Immature natural killer cell (primary cell): ENCODE data around the gene GNMT. TPM values are rescaled to one million over a fixed set of nuclear protein-coding genes. Genes with fewer than 3 reads are reported as not detected.
"Not testable (repeated sequence)": the region's sequence is repeated elsewhere in the genome, so short reads cannot be mapped to it uniquely, and the experiment has no call there.

Source experiments
- DNase-seq, 3 donors: peaks; one replicate each; pipeline ENCODE4 v3.0.0; 2022; ENCODE audit warnings: mixed read lengths in 1 of 3
- H3K27ac Mint-ChIP-seq, 6 donors: one replicate each; pipeline ENCODE4 v1.8.0; 2020; ENCODE audit warnings: mixed read lengths in 6 of 6, mild to moderate bottlenecking in 5 of 6, inconsistent platforms in 4 of 6, moderate library complexity in 3 of 6
- H3K27me3 Mint-ChIP-seq, 3 donors: one replicate each; pipeline ENCODE4 v1.8.0; 2020 to 2021; ENCODE audit warnings: low read depth in 3 of 3, mild to moderate bottlenecking in 3 of 3, mixed read lengths in 3 of 3, moderate library complexity in 3 of 3, inconsistent platforms in 1 of 3
- H3K36me3 Mint-ChIP-seq, 3 donors: one replicate each; pipeline ENCODE4 v1.8.0; 2020; ENCODE audit warnings: mixed read lengths in 3 of 3, inconsistent platforms in 2 of 3, mild to moderate bottlenecking in 2 of 3
- H3K4me1 Mint-ChIP-seq, 2 donors: one replicate each; pipeline ENCODE4 v1.8.0; 2020; ENCODE audit warnings: inconsistent platforms in 2 of 2, mild to moderate bottlenecking in 2 of 2, mixed read lengths in 2 of 2, moderate library complexity in 1 of 2
- H3K4me3 Mint-ChIP-seq, 5 donors: one replicate each; pipeline ENCODE4 v1.8.0; 2020; ENCODE audit warnings: mild to moderate bottlenecking in 5 of 5, mixed read lengths in 5 of 5, inconsistent platforms in 3 of 5, moderate library complexity in 3 of 5
- H3K9me3 Mint-ChIP-seq, 6 donors: one replicate each; pipeline ENCODE4 v1.8.0; 2020; ENCODE audit warnings: mild to moderate bottlenecking in 6 of 6, mixed read lengths in 6 of 6, inconsistent platforms in 4 of 6, moderate library complexity in 3 of 6
- polyA plus RNA-seq, 3 donors: library from polyadenylated mRNA; unstranded; fragments of 300-500 nt; fragmentation: Illumina TruSeq; gene quantifications; one replicate each; pipeline ENCODE4 v1.2.3, GENCODE V29; 2021

The GNMT gene
- polyA plus RNA-seq, 3 donors from 2014 or later, result 0.55 TPM; not detected in 2

DNA sequence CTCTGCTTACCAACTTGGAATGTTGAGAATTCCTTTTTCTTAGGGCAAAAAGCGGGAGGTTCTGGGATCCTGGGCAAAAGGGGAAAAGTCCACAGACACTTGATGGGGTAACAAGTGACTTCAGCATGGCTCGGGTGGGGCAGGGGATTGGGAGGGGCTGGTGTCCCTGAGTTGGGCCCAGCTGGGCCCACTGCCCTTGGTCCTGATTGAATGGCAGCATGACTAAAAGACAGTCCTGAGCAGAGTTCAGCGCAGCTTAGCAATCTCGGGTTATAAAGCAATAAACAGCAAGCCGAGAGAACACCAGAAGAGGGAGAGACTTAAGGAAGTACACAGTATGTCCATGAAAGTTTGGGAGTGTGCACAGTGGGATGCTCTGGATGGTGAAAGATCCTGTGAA is 29.4 kb downstream of the GNMT start:
- Mint-ChIP-seq H3K4me3 (no peak overlapping the region), H3K36me3 (peaks cover 4 to 16% (median 4%) of the 10 kb centered on the region in 3 donors), H3K9me3 (no peaks in the 10 kb centered on the region), H3K4me1 (peaks cover 26 to 54% of the 10 kb centered on the region in 2 donors), H3K27ac (no peak overlapping the region), H3K27me3 (no peaks in the 10 kb centered on the region)
- no peak for DNase-seq

DNA sequence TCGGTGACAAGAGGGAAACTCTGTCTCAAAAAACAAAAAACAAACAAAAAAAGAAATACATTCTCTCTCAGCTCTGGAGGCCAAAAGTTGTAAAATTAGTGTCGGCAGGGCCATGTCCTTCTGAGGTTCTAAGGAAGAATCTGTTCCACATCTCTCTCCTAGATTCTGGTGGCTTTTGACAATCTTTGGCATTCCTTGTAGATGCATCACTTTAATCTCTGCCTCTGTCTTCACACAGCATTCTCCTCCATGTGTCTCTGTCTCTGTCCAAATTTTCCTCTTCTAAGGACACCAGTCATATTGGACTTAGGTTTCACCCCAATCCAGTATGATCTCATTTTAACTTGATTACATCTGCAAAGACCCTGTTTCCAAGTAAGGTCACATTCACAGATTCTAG is 32.9 kb downstream of the GNMT start:
- Mint-ChIP-seq H3K9me3 (no peaks in the 10 kb centered on the region), H3K4me1 (peaks cover 5 to 23% of the 10 kb centered on the region in 2 donors), H3K4me3 (no peak overlapping the region), H3K27ac (peak overlapping the region in 1 of 6 donors; percentile 25), H3K36me3 (peaks cover 4 to 10% (median 4%) of the 10 kb centered on the region in 3 donors), H3K27me3 (peaks cover 0 to 1% (median 0%) of the 10 kb centered on the region in 3 donors)
- no peak for DNase-seq

DNA sequence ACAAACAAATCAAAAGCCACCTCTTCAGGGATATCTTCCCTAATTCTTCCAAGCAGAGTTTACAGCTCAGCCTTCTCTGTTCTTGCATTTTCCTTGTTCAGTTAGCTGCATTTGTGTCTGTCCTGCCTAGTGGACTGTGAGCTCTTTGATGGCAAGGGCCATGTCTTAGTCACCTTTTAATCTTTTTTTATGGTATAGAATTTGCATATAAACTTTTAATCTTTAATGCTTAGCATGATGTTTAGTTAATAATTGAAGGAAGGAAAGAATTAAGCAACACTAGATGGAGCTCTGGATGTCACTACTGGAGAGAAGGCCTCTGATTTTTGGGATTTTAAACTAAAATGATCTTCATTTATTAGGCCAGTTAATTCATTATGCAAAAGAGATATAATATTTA is 36.0 kb downstream of the GNMT start:
- no peaks in the 10 kb centered on the region for H3K9me3 Mint-ChIP-seq
- H3K4me3 Mint-ChIP-seq, result no peak overlapping the region
- DNase-seq, result no peak
- peak overlapping the region in 4 of 6 donors; percentile 6 to 75 (median 47) for H3K27ac Mint-ChIP-seq
- H3K4me1 Mint-ChIP-seq, result peaks cover 4 to 10% of the 10 kb centered on the region in 2 donors
- peaks cover 0 to 7% (median 4%) of the 10 kb centered on the region in 3 donors for H3K36me3 Mint-ChIP-seq
- peaks cover 0 to 1% (median 0%) of the 10 kb centered on the region in 3 donors for H3K27me3 Mint-ChIP-seq

DNA sequence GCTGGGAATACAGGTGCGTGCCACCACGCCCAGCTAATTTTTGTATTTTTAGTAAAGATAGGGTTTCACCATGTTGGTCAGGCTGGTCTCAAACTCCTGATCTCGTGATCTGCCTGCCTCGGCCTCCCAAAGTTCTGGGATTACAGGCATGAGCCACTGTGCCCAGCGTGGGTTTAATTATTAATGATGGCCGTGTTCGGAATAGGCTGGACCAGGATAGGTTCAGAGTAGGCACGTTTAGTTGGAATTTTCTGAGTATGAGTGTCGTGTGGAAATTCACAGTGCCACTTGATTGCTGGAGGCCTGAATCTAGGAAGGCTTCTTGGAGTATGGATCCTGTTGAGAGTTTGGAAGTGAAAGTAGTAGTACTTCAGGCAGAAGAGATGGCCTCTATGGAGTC is 37.7 kb downstream of the GNMT start:
- not testable (repeated sequence) for H3K27ac Mint-ChIP-seq, H3K27me3 Mint-ChIP-seq, DNase-seq, H3K4me3 Mint-ChIP-seq, H3K36me3 Mint-ChIP-seq, H3K9me3 Mint-ChIP-seq
- peaks cover 4 to 10% of the 10 kb centered on the region in 2 donors for H3K4me1 Mint-ChIP-seq

DNA sequence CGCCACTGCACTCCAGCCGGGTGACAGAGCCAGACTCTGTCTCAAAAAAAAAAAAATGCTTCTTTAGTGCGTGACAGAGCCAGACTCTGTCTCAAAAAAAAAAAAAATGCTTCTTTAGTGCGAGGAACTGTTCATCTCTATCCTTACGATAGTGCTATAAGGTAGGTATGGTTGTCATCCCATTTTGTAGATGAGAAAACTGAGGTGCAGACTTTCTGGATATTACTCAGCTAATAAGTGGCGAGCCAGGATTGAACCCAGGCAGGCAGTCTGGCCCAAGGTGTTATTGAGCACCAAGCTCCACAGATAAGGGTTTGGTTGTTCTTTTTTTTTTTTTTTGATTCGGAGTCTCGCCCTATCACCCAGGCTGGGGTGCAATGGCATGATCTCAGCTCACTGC is 41.3 kb downstream of the GNMT start:
- Mint-ChIP-seq H3K9me3 (no peaks in the 10 kb centered on the region), H3K4me1 (peaks cover 0 to 2% of the 10 kb centered on the region in 2 donors), H3K4me3 (no peak overlapping the region), H3K27me3 (no peaks in the 10 kb centered on the region), H3K27ac (no peak overlapping the region), H3K36me3 (peaks cover 0 to 8% (median 5%) of the 10 kb centered on the region in 3 donors)
- no peak for DNase-seq

DNA sequence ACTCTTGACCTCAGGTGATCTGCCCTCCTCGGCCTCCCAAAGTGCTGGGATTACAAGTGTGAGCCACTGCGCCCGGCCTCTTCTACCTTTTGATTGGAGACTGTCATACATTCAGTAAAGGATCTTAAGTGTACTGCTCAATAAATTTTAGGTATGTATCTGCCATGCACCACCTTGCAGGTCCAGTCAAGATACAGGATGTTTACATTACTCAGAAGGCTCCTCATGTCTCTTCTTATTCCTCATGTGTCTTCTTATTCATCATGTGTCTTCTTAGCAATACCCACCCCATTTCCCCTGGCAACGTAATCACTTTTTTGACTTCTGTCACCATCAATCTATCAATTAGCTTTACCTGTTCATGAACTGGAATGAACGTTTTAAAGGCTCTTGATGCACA is 45.3 kb downstream of the GNMT start:
- Mint-ChIP-seq H3K4me1 (peaks cover 0 to 2% of the 10 kb centered on the region in 2 donors), H3K27me3 (peaks cover 0 to 1% (median 0%) of the 10 kb centered on the region in 3 donors), H3K9me3 (no peaks in the 10 kb centered on the region), H3K36me3 (peaks cover 5 to 24% (median 8%) of the 10 kb centered on the region in 3 donors), H3K4me3 (no peak overlapping the region), H3K27ac (no peak overlapping the region)
- DNase-seq, result no peak

DNA sequence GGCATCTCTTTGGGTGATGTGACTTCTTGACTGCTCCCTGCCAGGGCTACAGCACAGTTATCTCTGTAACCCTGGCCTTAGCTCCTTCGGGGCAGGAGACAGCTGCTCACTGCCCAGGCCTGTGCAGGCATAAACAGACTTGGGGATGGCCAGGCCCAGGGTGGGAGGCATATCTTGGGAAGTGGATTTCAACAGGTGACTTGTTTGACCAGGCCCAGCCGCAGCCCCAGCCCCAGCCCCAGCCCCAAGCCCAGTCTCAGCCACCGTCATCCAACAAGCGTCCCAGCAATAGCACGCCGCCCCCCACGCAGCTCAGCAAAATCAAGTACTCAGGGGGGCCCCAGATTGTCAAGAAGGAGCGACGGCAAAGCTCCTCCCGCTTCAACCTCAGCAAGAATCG is 45.7 kb downstream of the GNMT start:
- DNase-seq, result no peak
- peaks cover 5 to 25% (median 8%) of the 10 kb centered on the region in 3 donors for H3K36me3 Mint-ChIP-seq
- peaks cover 0 to 4% of the 10 kb centered on the region in 2 donors for H3K4me1 Mint-ChIP-seq
- H3K27ac Mint-ChIP-seq, result no peak overlapping the region
- peaks cover 0 to 1% (median 0%) of the 10 kb centered on the region in 3 donors for H3K27me3 Mint-ChIP-seq
- H3K9me3 Mint-ChIP-seq, result no peaks in the 10 kb centered on the region
- no peak overlapping the region for H3K4me3 Mint-ChIP-seq

DNA sequence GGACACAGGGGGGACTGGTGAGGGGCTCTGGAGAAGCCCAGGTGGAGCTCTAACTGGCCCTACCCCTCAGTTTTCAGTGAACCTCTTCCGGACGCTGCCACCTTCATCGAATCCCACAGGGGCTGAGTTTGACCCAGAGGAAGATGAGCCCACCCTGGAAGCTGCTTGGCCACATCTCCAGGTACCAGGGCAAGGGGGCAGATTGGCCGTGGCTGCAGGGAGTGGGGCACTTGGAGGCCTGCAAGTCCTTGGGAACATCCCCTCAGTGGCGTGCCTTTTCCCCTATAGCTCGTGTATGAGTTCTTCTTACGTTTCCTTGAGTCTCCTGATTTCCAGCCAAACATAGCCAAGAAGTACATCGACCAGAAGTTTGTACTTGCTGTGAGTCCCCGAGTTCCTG is 46.6 kb downstream of the GNMT start:
- Mint-ChIP-seq H3K4me1 (peaks cover 7 to 9% of the 10 kb centered on the region in 2 donors), H3K36me3 (peaks cover 5 to 25% (median 8%) of the 10 kb centered on the region in 3 donors), H3K27me3 (peaks cover 0 to 2% (median 1%) of the 10 kb centered on the region in 3 donors), H3K9me3 (no peaks in the 10 kb centered on the region), H3K27ac (peak overlapping the region in 2 of 6 donors; percentile 50 to 59), H3K4me3 (no peak overlapping the region)
- no peak for DNase-seq

DNA sequence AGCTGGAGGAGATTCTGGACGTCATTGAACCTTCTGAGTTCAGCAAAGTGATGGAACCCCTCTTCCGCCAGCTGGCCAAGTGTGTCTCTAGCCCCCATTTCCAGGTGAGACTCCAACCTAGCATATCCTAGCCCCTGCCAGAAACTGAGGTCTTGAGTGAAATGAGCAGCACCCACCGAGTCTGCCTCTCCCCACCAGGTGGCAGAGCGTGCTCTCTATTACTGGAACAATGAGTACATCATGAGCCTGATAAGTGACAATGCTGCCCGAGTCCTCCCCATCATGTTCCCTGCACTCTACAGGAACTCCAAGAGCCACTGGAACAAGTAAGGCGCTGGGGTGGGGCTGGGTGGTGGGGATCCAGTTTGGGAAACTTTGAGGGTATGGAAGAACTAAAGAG is 48.6 kb downstream of the GNMT start:
- H3K27ac Mint-ChIP-seq, result peak overlapping the region in 2 of 6 donors; percentile 9 to 64
- no peaks in the 10 kb centered on the region for H3K9me3 Mint-ChIP-seq
- peaks cover 5 to 25% (median 8%) of the 10 kb centered on the region in 3 donors for H3K36me3 Mint-ChIP-seq
- H3K27me3 Mint-ChIP-seq, result peaks cover 0 to 6% (median 4%) of the 10 kb centered on the region in 3 donors
- DNase-seq, result no peak
- H3K4me1 Mint-ChIP-seq, result peaks cover 24 to 28% of the 10 kb centered on the region in 2 donors
- H3K4me3 Mint-ChIP-seq, result no peak overlapping the region

DNA sequence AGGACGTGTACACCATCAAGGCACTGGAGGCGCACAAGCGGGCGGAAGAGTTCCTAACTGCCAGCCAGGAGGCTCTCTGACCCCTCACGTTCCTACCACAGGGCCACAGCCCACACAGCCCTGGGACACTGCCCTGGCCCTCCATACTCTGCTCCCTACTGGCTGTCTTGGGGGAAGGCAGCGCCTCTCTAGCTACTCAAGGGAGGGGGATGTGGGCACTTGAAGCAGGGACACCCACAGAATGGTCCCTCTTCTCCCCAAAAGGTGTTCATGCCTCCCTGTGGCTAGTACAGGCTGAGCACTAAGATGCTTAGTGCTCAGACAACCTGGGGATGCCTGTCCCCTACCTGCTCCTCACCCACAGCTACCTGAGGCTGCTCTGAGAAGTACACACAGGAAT is 50.7 kb downstream of the GNMT start:
- Mint-ChIP-seq H3K27me3 (peaks cover 0 to 8% (median 4%) of the 10 kb centered on the region in 3 donors), H3K27ac (peak overlapping the region in 3 of 6 donors; percentile 27 to 55 (median 43)), H3K36me3 (peaks cover 0 to 20% (median 8%) of the 10 kb centered on the region in 3 donors), H3K4me3 (peak overlapping the region in 1 of 5 donors; percentile 97), H3K9me3 (no peaks in the 10 kb centered on the region), H3K4me1 (peaks cover 37 to 45% of the 10 kb centered on the region in 2 donors)
- DNase-seq, result no peak

DNA sequence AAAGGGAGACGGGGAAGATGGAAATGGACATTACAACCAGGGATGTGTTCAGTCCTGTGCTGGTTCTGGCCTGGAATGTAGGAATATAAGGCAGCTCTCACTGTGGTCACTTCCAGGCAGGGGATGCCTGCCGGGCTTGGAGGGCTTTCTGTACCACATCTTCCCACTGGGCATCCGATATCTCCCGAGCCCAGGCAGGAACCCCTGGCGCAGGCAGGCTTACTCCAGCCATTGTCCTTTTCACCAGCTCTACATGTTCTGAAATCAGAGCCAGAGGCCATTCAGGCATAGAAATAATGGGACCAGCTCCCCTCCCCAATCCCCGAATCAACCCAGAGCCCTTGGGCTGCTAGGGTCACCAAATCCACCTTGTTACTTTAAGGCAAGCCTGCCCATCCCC is 51.8 kb downstream of the GNMT start:
- peaks cover 0 to 8% (median 4%) of the 10 kb centered on the region in 3 donors for H3K27me3 Mint-ChIP-seq
- no peak for DNase-seq
- peak overlapping the region; percentile 90 to 99 (median 93) for H3K4me3 Mint-ChIP-seq
- H3K27ac Mint-ChIP-seq, result peak overlapping the region in 5 of 6 donors; percentile 71 to 97 (median 86)
- H3K9me3 Mint-ChIP-seq, result no peaks in the 10 kb centered on the region
- peaks cover 43 to 48% of the 10 kb centered on the region in 2 donors for H3K4me1 Mint-ChIP-seq
- H3K36me3 Mint-ChIP-seq, result peaks cover 0 to 19% (median 6%) of the 10 kb centered on the region in 3 donors

DNA sequence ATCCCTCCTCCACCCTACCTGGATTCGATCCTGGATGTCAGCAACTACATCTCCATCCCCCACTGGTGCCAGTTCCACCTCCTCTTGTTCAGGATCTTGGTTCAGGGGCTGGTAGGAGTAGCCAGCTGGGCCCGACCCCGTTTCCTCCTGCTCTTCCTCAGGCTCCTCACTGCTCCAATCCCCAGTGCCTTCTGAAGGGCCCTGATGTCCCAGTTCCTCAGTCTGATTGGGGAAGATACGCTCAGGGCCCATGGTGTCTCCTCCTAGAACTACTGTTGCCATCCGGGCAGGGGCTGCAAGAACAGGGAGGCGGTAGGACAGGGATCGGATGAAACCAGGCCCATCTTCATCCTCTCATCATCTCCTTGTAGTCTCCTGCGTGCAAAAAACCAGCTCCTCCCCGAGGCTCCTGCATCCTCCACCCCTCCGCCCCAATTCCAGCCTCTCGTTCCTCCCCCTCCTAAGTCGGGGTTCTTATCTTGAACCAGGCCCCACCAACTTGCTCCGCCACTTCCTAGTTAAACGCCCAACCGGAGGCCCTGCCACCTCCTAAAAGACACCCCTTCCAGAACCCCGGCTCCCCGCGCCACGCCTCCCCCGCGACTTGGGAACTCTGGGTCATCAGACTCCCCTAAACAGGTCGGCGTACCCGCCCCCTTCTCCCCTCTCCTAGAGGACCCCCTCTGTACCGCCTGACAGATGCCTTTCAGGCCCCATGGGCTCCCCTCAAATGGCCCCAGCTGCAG is 52.7 kb downstream of the GNMT start:
- peaks cover 0 to 8% (median 4%) of the 10 kb centered on the region in 3 donors for H3K27me3 Mint-ChIP-seq
- DNase-seq, result no peak
- peak overlapping the region; percentile 90 to 99 (median 93) for H3K4me3 Mint-ChIP-seq
- no peaks in the 10 kb centered on the region for H3K9me3 Mint-ChIP-seq
- peaks cover 0 to 19% (median 4%) of the 10 kb centered on the region in 3 donors for H3K36me3 Mint-ChIP-seq
- H3K4me1 Mint-ChIP-seq, result peaks cover 48 to 56% of the 10 kb centered on the region in 2 donors
- peak overlapping the region; percentile 79 to 97 (median 87) for H3K27ac Mint-ChIP-seq
